ENCODE data around the gene DYNC1H1. TPM values are rescaled to one million over a fixed set of nuclear protein-coding genes. Genes with fewer than 3 reads are reported as not detected.
"Not testable (repeated sequence)": the region's sequence is repeated elsewhere in the genome, so short reads cannot be mapped to it uniquely, and the experiment has no call there.

DYNC1H1 gene
- total RNA-seq, 1 donor from 2014 or later = 413 TPM

GRCh38 chr14:101965770-101966722 is 1.7 kb downstream of the DYNC1H1 start:
- Mint-ChIP-seq H3K4me3 (peak overlapping the region; percentile 92), H3K27me3 (peaks cover 5% of the 10 kb centered on the region), H3K36me3 (peaks cover 8% of the 10 kb centered on the region), H3K9me3 (no peaks in the 10 kb centered on the region), H3K4me1 (ENCODE audit: unreplicated experiment) (peaks cover 38% of the 10 kb centered on the region), H3K27ac (peak overlapping the region; percentile 85)
- no peak for DNase-seq (ENCODE audit: extremely low spot score, unreplicated experiment)
- TF ChIP-seq CTCF (conservative IDR thresholded peaks at IDR 0.05) = no peak

GRCh38 chr14:101966742-101967141 is 2.4 kb downstream of the DYNC1H1 start:
- H3K4me3 Mint-ChIP-seq = peak overlapping the region; percentile 77
- H3K36me3 Mint-ChIP-seq = peaks cover 8% of the 10 kb centered on the region
- H3K27me3 Mint-ChIP-seq = no peaks in the 10 kb centered on the region

GRCh38 chr14:101968186-101968585 is 3.8 kb downstream of the DYNC1H1 start:
- Mint-ChIP-seq H3K27me3 (no peaks in the 10 kb centered on the region), H3K36me3 (peaks cover 8% of the 10 kb centered on the region), H3K27ac (no peak overlapping the region), H3K9me3 (no peaks in the 10 kb centered on the region), H3K4me3 (peak overlapping the region; percentile 14), H3K4me1 (ENCODE audit: unreplicated experiment) (peaks cover 39% of the 10 kb centered on the region)
- no peak for TF ChIP-seq CTCF (conservative IDR thresholded peaks at IDR 0.05)
- DNase-seq (ENCODE audit: extremely low spot score, unreplicated experiment) = no peak

More at GRCh38 chr14:101966742-101967141, 2.4 kb downstream of the DYNC1H1 start:
- Mint-ChIP-seq H3K4me1 (ENCODE audit: unreplicated experiment) (peaks cover 33% of the 10 kb centered on the region), H3K9me3 (no peaks in the 10 kb centered on the region), H3K27ac (peak overlapping the region; percentile 61)
- TF ChIP-seq CTCF (conservative IDR thresholded peaks at IDR 0.05) = no peak
- no peak for DNase-seq (ENCODE audit: extremely low spot score, unreplicated experiment)

- DNase-seq (ENCODE audit: extremely low spot score, unreplicated experiment) = no peak
- no peaks in the 10 kb centered on the region for H3K9me3 Mint-ChIP-seq
- peak overlapping the region; percentile 28 for H3K27ac Mint-ChIP-seq
- H3K36me3 Mint-ChIP-seq = peaks cover 8% of the 10 kb centered on the region
- H3K4me3 Mint-ChIP-seq = no peak overlapping the region
- no peak for TF ChIP-seq CTCF (conservative IDR thresholded peaks at IDR 0.05)
- peaks cover 34% of the 10 kb centered on the region for H3K4me1 Mint-ChIP-seq (ENCODE audit: unreplicated experiment)
- no peaks in the 10 kb centered on the region for H3K27me3 Mint-ChIP-seq
These were observed 5.1 kb downstream of the DYNC1H1 start for GRCh38 chr14:101969481-101969880.

- Mint-ChIP-seq H3K4me3 (no peak overlapping the region), H3K36me3 (peaks cover 12% of the 10 kb centered on the region), H3K4me1 (ENCODE audit: unreplicated experiment) (peaks cover 31% of the 10 kb centered on the region), H3K9me3 (no peaks in the 10 kb centered on the region), H3K27ac (peak overlapping the region; percentile 14), H3K27me3 (no peaks in the 10 kb centered on the region)
- DNase-seq (ENCODE audit: extremely low spot score, unreplicated experiment) = no peak
- TF ChIP-seq CTCF (conservative IDR thresholded peaks at IDR 0.05) = no peak
These were observed 6.5 kb downstream of the DYNC1H1 start for GRCh38 chr14:101970830-101971400.

GRCh38 chr14:101971458-101971857 is 7.1 kb downstream of the DYNC1H1 start:
- H3K27me3 Mint-ChIP-seq; H3K9me3 Mint-ChIP-seq; H3K4me3 Mint-ChIP-seq; DNase-seq (ENCODE audit: extremely low spot score, unreplicated experiment); H3K27ac Mint-ChIP-seq: not testable (repeated sequence)
- peaks cover 12% of the 10 kb centered on the region for H3K36me3 Mint-ChIP-seq
- H3K4me1 Mint-ChIP-seq (ENCODE audit: unreplicated experiment) = peaks cover 29% of the 10 kb centered on the region

All from type B pancreatic cell (in vitro differentiated cells).